Ramos (cell line): ENCODE measurements around the gene RNF11.

Experiments
- in situ Hi-C: fragments of 300-500 bp; cut with MboI; formaldehyde crosslinking; loops from one replicate; pipeline ENCODE4 v1.14.3; 2022; ENCODE audit warnings: low sequenced_read_pairs; ENCODE audit not compliant: unreplicated experiment

The RNF11 gene

DNA sequence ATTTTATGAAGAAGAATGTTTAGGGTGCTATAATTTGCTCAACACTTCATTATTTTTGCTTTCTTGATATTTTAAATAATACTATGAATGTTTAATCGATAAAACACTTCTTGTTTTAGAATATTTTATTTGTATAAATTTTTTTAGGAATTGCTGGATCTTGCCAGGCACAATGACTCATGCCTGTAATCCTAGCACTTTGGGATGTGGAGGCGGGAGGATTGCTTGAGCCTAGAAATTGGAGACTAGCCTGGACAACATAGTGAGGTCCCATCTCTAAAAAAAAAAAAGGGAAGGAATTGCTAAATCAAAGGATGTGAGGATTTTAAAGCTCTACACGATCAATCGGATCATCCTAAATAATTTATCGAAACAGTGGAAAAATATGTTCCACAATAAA lies 17.6 kb downstream of the RNF11 start:
- in situ Hi-C loops = no loop called here

DNA sequence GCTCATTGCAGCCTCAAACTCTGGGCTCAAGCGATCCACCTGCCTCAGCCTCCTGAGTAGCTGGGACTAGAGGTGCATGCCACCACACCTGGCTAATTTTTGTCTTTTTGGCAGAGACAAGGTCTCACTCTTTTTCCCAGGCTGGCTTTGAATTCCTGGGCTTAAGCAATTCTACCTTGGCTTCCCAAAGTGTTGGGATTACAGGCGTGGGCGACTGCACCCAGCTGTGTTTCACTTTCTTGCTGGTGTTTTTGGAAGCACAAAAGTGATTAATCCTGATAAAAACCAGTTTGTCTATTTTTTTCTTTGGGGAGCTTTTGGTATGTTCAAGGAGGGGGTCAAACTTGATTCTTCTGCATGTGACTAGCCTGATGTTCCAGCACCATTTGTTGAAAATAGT lies 19.3 kb downstream of the RNF11 start:
- in situ Hi-C loops = no loop called here

DNA sequence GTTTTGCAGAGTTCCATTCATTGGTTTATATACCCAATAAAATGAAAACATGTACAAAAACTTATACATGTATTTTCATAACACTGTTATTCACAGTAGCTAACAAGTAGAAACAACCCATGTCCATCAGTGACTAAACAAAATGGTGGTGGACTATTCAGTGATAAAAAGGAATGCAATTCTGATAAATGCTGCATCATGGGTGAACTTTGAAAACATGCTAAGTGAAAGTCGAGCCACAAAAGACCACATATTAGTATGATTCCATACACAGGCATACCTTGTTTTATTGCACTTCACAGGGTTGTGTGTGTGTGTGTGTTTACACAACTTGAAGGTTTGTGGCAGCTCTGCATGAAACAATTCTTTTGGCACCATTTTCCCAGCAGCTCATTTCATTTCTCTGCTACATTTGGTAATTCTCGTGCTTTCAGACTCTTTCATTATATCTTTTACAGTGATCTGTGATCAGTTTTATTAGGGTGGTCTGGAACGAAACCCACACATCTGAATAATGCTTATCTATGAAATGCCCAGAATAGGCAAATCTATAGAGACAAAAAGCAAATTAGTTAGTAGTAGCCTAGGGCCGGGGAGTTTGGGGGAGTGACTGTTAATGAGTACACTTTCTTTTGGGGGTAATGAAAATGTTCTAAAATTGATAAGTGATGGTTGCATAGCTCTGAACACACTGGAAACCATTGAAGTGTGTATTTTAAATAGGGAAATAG lies 27.2 kb downstream of the RNF11 start:
- in situ Hi-C loops = no loop called here

DNA sequence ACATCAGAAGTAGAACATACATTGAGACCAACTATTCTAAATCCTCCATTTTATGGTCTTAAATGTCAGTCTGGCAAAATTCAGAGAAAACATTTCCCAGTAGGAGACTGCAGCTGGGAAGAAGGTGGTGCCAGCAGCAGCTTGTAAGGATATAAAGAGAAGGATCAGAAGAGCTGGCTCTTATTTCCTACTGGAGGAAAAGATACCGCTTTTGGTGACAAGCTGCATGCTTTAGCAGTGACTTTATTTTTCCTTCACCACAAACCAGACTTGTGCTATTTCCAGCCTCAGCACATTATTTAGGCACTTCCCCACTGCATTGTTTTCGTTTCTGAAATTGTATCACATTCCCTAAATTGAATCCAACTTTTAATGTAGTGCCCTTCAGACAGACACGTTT lies 28.4 kb downstream of the RNF11 start:
- in situ Hi-C loops = no loop called here

DNA sequence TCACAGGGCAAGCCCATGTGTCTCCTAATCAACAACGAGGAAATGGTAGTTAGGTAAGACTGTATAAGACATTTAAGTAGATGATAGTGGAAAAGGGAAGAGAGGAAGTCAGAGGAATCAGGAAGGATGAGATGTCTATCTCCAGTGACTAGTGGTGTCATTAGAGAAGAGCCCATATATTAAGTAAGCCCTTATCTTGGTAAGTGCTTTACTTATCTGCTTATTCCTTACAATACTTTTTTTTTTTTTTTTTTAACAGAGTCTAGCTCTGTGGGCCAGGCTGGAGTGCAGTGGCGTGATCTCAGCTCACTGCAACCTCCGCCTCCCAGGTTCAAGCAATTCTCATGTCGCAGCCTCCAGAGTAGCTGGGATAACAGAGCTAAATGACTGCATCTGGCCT lies 29.5 kb downstream of the RNF11 start:
- in situ Hi-C loops = no loop called here

DNA sequence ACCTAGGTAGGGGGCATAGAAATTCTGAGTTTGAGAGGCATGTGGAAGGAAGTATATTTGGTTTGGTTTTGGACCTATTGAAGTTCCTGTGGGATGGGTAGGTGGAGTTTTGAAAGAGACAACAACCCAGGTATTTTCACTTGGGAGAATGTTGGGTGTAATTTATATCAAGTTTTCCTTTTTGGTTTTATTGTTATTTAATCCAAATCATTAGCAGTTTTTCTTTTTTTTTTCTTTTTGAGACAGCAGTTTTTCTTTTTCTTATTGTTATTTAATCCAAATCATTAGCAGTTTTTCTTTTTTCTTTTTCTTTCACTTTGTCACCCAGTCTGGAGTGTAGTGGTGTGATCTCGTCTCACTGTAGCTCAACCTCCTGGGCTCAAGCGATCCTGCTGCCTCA lies 30.1 kb downstream of the RNF11 start:
- in situ Hi-C loops = no loop called here

DNA sequence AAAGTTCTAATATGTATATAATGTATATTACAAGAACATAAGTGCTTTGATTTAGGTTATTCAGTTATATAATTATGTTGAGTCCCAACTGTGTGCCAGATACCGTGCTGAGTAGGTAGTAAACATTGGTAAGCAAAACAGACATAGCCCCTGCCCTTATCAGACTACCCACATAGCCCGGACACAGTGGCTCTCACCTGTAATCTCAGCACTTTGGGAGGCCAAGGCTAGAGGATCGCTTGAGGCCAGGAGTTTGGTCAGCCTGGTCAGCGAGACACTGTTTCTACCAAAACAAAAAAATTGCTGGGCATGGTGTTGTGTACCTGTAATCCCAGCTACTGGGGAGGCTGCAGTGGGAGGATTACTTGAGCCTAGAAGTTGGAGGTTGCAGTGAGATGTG lies 30.7 kb downstream of the RNF11 start:
- in situ Hi-C loops = no loop called here

DNA sequence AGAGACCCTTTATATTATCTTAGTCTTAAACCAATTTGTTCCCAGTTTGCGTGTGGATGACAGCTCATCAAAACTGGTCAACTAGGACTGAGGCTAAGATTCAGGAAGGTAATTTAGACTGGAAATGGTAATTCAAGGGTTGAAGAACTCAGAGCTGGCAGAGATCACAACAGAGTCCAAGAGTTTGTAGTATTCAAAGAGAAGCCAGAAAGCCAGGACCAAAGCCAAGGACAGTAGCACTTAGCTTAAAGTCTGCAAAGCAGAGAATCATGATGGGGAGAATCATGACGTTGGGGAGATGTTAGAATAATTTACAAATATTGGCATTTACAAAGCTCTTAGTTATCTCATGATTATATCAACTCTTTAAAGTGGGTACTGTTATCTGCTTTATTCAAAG lies 32.6 kb downstream of the RNF11 start:
- in situ Hi-C loops = no loop called here

DNA sequence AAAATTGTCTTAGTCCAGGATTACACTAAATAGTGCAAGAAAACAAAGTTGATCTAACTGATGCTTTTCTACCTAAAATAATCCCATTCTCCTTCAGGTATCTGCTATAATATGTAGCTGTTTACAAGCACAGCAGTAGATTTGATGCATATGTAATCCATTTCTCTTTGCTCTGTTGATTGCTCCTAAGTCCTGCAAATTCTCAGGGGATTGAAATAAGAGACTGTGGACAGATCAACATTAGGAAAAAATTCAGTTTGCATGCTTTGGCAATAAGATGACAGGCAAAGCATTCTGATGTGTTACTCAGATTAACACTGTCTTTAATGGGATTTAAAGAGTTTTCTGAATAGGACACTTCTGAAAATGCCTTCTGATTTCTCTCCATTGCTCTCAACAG lies 34.7 kb downstream of the RNF11 start:
- in situ Hi-C loops = no loop called here

DNA sequence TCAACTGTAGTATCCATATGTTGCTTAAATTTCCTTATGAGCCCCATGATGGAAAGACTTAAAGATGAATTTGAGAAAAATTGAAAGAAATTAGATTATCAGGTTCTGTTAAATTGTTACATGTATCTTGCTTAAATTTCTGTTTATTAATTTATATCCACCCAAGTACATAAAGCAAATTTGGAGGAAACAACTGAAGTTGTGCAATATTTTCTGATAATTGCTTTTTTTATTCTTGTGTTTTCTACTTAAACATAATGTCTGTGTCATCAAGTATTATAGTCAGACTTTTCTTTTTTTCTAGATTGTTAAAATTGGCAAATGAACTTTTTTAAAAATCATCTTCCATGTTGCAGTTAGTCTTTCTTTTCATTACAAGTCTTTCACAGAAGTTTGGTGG lies 36.8 kb downstream of the RNF11 start:
- in situ Hi-C loops = no loop called here

DNA sequence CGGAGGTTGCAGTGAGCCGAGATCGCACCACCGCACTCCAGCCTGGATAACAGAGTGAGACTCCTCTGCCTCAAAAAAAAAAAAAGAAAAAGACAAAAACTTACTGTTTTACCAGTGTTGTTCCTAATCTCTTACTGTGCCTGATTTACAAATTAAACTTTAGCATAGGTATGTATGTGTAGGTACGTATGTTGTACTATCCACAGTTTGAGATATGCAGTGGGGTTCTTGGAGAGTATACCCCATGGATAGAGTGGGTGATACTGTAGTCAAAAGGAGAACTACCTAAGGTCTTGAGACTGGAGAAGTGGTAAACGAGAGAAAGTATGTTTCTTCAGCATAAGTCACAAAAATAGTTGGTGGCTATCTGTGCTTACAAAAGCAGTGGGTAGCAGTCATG lies 38.6 kb downstream of the RNF11 start:
- in situ Hi-C loops = no loop called here

DNA sequence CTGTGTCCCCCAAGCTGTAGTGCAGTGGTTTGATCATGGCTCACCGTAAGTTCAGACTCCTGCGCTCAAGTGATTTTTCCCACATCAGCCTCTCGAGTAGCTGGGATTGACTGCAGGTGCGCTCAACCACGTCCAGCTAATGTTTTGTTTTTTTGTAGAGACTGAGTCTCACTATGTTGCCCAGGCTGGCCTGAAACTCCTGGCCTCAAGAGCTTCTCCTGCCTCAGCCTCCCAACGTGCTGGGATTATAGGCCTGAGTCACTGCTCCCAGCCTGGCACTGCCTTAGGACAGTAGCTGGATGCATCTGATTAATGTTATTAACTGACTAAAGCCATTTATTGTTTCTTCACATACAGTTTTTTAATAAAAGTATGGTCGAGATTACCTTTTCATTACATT lies 40.2 kb downstream of the RNF11 start:
- in situ Hi-C loops = no loop called here

DNA sequence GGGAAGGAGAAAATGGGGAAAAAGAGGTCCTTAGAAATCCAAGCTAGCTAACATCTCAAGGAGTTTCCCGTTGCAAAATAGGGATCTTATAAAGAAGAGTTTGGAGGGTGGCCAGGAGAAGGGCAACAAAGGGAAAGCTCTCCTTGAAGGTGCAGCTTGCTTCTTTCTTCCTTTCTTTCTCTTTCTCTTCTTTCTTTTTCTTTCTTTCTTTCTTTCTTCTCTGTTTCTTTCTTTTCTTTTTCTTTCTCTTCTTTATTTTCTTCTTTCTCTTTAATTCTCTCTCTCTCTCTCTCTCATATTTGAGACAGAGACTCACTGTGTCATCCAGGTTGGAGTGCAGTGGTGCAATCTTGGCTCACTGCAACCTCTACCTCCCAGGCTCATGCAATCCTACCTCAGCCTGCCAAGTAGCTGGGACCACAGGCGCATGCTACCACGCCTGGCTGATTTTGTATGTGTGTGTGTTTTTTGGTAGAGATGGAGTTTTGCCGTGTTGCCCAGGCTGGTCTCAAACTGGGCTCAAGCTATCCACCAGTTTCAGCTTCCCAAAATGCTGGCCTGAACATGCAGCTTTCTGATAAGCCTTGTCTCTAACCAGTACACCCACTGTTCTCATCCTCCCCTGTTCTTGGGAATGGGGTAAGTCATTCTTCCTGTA lies 44.4 kb downstream of the RNF11 start:
- in situ Hi-C loops = no loop called here

DNA sequence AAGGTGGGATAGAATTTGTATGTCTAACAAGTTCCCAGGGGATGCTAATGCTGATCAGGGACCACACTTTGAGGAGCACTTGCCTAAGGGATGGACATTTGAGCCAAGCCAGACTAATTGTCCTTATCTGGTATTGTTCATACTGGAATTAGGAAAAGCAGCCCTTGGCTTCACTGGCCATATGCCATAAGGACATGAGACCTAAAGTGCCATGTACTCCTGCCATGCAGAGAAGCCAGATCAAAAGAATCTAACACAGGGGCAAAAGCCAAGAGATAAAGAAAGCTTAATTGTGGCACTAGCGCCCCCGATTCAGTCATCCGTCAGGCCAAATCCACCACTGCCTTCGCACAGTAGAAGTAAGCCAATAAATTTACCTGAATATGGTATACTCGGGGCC lies 45.7 kb downstream of the RNF11 start:
- in situ Hi-C loops = no loop called here

DNA sequence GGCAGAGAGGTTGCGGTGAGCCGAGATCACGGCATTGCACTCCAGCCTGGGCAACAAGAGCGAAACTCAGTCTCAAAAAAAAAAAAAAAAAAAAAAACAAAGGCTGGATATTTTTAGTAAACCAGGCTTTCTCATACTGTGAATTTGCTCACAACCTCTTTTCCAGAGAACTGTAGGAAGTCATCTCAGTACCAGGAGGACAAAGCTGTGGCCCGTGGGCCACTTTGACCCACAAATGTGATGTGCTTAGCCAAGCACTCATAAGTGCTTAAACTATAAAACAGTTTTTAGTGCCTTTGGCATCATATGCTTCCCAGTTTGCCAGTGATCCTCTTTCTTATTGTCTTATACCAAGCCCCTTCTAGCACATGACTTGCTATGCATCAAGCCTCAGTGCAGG lies 46.5 kb downstream of the RNF11 start:
- in situ Hi-C loops = no loop called here

DNA sequence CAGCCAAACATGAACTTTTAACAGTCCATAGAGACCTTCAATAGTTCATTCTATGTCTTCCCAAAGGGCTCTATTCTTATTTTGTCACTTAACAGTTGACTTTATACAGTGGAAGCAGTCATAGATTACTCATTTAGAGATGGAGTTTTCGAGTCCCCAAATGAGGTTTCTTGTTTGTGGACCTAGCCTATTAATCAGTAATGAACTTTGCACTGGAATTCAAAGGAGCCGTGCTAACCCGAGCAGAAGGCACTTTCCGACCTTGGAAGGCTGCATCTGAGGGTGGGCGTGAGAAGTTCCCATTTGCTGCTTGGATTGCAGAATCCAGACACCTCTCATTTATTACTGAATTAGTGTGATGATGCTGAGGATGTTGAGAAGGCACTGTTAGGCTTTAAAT lies 47.9 kb downstream of the RNF11 start:
- in situ Hi-C loops = no loop called here

DNA sequence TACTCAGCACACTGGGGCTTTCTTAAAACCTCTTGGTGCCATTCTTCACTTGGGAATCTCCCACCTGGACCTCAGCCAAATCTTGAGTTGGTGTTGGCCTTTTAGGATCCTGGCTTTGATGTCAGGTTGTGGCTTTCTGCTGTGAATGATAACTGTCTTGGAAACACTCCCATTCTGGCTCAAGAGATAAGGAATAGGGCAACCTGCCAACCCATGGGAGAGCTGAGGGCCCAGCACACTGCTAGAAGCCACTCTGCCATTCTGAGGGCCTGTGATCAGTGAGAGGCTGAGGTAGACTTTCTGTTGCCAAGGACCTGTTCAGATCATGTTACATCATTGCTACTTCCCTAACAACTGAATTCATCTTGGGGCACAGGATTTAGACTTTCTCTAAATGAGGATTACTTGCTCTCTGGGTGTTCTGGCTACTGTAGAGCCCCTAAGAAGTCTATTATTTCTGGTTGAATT lies 48.4 kb downstream of the RNF11 start:
- in situ Hi-C loops = no loop called here

DNA sequence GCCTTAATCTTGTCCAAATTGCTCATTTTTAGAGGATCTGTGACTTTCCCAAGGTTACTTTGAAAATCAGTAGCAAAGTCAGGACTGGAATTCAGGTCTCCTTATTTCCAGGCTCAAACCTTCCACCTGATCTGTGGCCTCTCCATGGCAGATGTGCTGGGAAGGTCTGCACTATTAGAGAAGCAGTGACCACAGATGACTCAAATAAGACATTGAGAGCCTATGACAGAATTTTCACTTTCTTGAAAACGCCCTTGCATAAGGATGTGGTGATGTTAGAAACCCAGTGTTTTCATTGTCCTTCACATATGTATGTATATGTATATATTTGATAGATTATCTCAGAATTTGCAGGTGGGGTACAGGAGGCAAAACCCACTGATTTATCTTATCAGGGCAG lies 49.0 kb downstream of the RNF11 start:
- in situ Hi-C loops = no loop called here

DNA sequence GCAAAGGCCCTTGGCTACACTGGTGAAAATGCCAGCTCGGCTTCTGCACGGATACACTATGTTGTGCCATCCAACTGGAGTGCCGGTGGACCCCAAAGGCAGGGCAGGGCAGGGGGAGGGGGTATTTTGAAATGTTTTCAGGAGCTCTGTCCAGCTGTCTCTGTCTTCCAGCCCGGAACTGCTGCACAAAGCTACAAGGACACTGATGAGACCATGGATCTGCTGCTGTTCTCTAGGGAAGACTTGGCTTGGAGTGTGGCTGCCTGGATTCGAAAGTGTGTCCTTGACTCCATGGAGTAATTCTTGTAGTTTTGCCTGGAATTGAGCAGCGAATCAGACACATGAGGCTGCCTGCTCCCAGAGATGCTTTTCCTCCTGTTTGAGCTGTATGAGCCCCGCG lies 51.9 kb downstream of the RNF11 start:
- in situ Hi-C loops = no loop called here

DNA sequence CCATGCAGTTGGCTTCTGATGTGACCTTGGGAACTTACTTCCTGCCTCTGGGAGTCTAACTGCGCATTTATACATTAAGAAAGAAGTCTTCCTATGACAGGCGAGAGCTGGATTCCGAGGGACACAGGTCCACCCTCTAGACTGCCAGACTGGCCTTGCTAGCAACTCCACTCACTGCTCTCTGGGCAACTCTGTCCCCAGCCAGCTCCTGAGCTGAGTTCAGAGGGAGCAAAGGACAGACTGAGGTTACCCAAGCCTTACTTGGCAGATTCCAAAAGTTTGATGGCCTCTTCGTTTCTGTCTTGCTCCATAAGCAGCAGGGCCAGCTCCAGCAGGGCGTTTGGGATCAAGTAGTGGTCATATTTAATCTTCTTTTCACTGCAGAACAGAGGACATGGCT lies 52.5 kb downstream of the RNF11 start:
- in situ Hi-C loops = no loop called here

DNA sequence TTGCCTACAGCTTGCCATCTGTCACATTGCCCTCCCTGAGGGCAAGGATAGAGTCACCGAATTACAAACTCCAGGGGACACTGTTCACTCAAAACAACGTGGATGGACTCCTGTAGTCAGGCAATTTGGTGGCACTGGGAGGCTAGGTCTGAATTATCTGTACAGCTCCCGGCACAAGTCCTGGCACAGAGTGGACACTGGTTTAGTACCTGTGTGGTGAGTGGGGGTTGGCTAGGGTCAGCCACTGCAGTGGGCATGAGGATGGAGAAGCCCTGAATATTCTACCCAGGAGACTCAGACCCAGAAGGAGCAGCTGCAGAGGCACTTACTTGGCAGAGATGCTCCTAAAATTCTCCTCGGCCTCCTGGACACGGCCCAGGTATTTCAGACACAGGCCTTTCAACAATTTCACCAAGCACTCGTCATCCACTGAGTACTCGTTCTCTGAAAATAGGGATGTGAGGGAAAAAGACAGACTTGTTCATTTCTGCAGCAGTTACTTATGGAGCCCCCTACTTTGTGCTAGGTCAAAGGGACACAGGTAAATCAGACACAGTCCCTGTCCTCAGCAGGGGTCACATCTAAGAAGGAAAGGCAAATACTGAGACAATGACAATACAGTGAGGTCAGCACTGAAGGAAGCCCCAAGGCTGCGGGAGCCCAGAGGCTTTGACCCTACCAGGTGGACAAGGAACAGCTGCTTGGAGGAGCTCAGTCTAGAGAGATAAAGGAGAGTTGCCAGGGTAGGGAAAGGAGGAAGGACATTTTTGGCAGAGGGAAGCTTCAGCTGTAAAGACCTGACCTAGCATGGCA lies 53.8 kb downstream of the RNF11 start:
- in situ Hi-C loops = no loop called here
